SK-N-SH treated with all-trans-retinoic acid at 6 μM for 48 hours (cell line): ENCODE data around the gene SF3B6.
"Not testable (repeated sequence)": the region's sequence is repeated elsewhere in the genome, so short reads cannot be mapped to it uniquely, and the experiment has no call there.

Experiments
- ARNTL ChIP-seq: fragments of 450-650 bp; formaldehyde crosslinking; IDR thresholded peaks from 2 replicates; pipeline ENCODE4 v1.5.0; 2020; ENCODE audit warnings: low read depth, mild to moderate bottlenecking, moderate library complexity, borderline replicate concordance
- BACH2 ChIP-seq: fragments of 250-450 bp; sonication (Bioruptor Pico); IDR thresholded peaks from 2 replicates; pipeline ENCODE4 v1.9.0; 2021; ENCODE audit warnings: mild to moderate bottlenecking, borderline replicate concordance
- PPARA ChIP-seq: fragments of 250-450 bp; sonication (Bioruptor Pico); IDR thresholded peaks from 2 replicates; pipeline ENCODE4 v1.5.0; 2020; ENCODE audit warnings: mild to moderate bottlenecking, borderline replicate concordance
- SNAI2 ChIP-seq: fragments of 250-450 bp; sonication (Bioruptor Pico); IDR thresholded peaks from 2 replicates; pipeline ENCODE4 v1.5.0; 2020; ENCODE audit warnings: mild to moderate bottlenecking, moderate library complexity
- ZC3H10 ChIP-seq: fragments of 250-450 bp; sonication (Bioruptor Pico); IDR thresholded peaks from 2 replicates; pipeline ENCODE4 v1.5.1; 2021; ENCODE audit warnings: mild to moderate bottlenecking, moderate library complexity
- ZFP30 ChIP-seq: fragments of 450-650 bp; formaldehyde crosslinking; IDR thresholded peaks from 2 replicates; pipeline ENCODE4 v1.5.0; 2022; ENCODE audit warnings: mild to moderate bottlenecking, moderate library complexity
- ZNF8 ChIP-seq: fragments of 450-650 bp; formaldehyde crosslinking; IDR thresholded peaks from 2 replicates; pipeline ENCODE4 v1.5.0; 2020; ENCODE audit warnings: mild to moderate bottlenecking, moderate library complexity
- TF ChIP-seq, protein P1 (sequence below): fragments of 250-450 bp; sonication (Bioruptor Pico); IDR thresholded peaks from 2 replicates; pipeline ENCODE4 v1.5.1; 2020; ENCODE audit warnings: low read depth, mild to moderate bottlenecking, moderate library complexity
- TF ChIP-seq, protein P2 (sequence below): fragments of 250-450 bp; sonication (Bioruptor Pico); IDR thresholded peaks from 2 replicates; pipeline ENCODE4 v1.8.0; 2020; ENCODE audit warnings: mild to moderate bottlenecking, moderate library complexity, borderline replicate concordance

DNA sequence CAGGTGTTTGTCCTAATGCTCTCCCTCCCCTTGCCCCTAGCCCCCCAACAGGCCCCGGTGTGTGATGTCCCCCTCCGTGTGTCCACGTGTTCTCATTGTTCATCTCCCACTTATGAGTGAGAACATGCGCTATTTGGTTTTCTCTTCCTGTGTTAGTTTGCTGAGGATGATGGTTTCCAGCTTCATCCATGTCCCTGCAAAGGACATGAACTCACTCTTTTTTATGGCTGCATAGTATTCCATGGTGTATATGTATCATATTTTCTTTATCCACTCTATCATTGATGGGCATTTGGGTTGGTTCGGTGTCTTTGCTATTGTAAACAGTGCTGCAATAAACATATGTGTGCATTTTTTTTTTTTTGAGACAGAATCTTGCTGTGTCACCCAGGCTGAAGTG lies 17.1 kb upstream of the SF3B6 start:
- TF ChIP-seq BACH2; SNAI2 (CRISPR knock-in tag); ARNTL (CRISPR knock-in tag); PPARA (CRISPR knock-in tag); ZNF8 (CRISPR knock-in tag); ZFP30 (CRISPR knock-in tag); ZC3H10 (CRISPR knock-in tag): not testable (repeated sequence)
- TF ChIP-seq, protein P1, sequence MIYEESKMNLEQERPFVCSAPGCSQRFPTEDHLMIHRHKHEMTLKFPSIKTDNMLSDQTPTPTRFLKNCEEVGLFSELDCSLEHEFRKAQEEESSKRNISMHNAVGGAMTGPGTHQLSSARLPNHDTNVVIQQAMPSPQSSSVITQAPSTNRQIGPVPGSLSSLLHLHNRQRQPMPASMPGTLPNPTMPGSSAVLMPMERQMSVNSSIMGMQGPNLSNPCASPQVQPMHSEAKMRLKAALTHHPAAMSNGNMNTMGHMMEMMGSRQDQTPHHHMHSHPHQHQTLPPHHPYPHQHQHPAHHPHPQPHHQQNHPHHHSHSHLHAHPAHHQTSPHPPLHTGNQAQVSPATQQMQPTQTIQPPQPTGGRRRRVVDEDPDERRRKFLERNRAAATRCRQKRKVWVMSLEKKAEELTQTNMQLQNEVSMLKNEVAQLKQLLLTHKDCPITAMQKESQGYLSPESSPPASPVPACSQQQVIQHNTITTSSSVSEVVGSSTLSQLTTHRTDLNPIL, result not testable (repeated sequence)
- TF ChIP-seq, protein P2, sequence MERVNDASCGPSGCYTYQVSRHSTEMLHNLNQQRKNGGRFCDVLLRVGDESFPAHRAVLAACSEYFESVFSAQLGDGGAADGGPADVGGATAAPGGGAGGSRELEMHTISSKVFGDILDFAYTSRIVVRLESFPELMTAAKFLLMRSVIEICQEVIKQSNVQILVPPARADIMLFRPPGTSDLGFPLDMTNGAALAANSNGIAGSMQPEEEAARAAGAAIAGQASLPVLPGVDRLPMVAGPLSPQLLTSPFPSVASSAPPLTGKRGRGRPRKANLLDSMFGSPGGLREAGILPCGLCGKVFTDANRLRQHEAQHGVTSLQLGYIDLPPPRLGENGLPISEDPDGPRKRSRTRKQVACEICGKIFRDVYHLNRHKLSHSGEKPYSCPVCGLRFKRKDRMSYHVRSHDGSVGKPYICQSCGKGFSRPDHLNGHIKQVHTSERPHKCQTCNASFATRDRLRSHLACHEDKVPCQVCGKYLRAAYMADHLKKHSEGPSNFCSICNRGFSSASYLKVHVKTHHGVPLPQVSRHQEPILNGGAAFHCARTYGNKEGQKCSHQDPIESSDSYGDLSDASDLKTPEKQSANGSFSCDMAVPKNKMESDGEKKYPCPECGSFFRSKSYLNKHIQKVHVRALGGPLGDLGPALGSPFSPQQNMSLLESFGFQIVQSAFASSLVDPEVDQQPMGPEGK (CRISPR knock-in tag), result not testable (repeated sequence)
